A673 (cell line): ENCODE results near the gene SSBP3. TPM values are rescaled to one million over a fixed set of nuclear protein-coding genes. Genes with fewer than 3 reads are reported as not detected.

Source experiments
- BruUV-seq: library from RNA; stranded (reverse); fragments of 400-500 nt; replicated peaks from 2 replicates; lab custom pipeline; 2021; lab: Mats Ljungman, UMichigan
- CTCF ChIA-PET: fragments of 300-600 bp; sonication (Branson Sonifier 250); formaldehyde crosslinking; loops from one replicate; lab custom pipeline; 2022; ENCODE audit warnings: antibody characterized with exemption; lab: Charles Lee
- POLR2A ChIA-PET: fragments of 300-600 bp; sonication (Branson Sonifier 250); formaldehyde crosslinking; loops from one replicate; lab custom pipeline; 2022; ENCODE audit warnings: antibody characterized with exemption; ENCODE audit not compliant: low non-redundant PET; lab: Charles Lee
- DNase-seq: peaks from one replicate; pipeline ENCODE4 v3.0.0-alpha.2; 2015; ENCODE audit warnings: low spot score
- H3K27ac ChIP-seq: fragments of 200-600 bp; sonication (generic); 2 replicates; pipeline ENCODE4 v1.5.1; 2016; ENCODE audit warnings: mixed run types, low read depth, mild to moderate bottlenecking, mixed read lengths, antibody characterized with exemption, low read length; ENCODE audit not compliant: poor library complexity, severe bottlenecking
- H3K27me3 ChIP-seq: fragments of 200-600 bp; sonication (generic); replicated peaks from 2 replicates; pipeline ENCODE4 v1.6.1; 2017; ENCODE audit warnings: mixed run types, low read depth, mild to moderate bottlenecking, mixed read lengths, antibody characterized with exemption, low read length; ENCODE audit not compliant: insufficient read depth, poor library complexity
- H3K36me3 ChIP-seq: fragments of 200-600 bp; sonication (generic); 2 replicates; pipeline ENCODE4 v1.6.1; 2016; ENCODE audit warnings: mixed run types, mild to moderate bottlenecking, mixed read lengths, antibody characterized with exemption, low read length; ENCODE audit not compliant: insufficient read depth, poor library complexity, severe bottlenecking
- H3K4me1 ChIP-seq: fragments of 200-600 bp; sonication (generic); 2 replicates; pipeline ENCODE4 v1.6.1; 2017; ENCODE audit warnings: mixed run types, mild to moderate bottlenecking, mixed read lengths, antibody characterized with exemption, low read length; ENCODE audit not compliant: insufficient read depth, poor library complexity, severe bottlenecking
- H3K4me3 ChIP-seq: fragments of 200-600 bp; sonication (generic); 2 replicates; pipeline ENCODE4 v1.5.1; 2016; ENCODE audit warnings: low read depth, mixed run types, mild to moderate bottlenecking, mixed read lengths, low read length; ENCODE audit not compliant: poor library complexity, severe bottlenecking
- H3K9me3 ChIP-seq: fragments of 200-600 bp; sonication (generic); 2 replicates; pipeline ENCODE4 v1.6.1; 2016; ENCODE audit warnings: mixed run types, low read depth, mild to moderate bottlenecking, mixed read lengths, antibody characterized with exemption, low read length; ENCODE audit not compliant: poor library complexity, severe bottlenecking
- EZH2 ChIP-seq: fragments of 200-600 bp; sonication (generic); IDR thresholded peaks from 2 replicates; pipeline ENCODE4 v1.6.1; 2017; ENCODE audit warnings: borderline replicate concordance, low read depth, mild to moderate bottlenecking, mixed read lengths, antibody characterized with exemption, low read length; ENCODE audit not compliant: poor library complexity, severe bottlenecking
- intact Hi-C: fragments of 100-400 bp; cut with micrococcal nuclease; formaldehyde crosslinking; loops from one replicate; pipeline ENCODE4 v1.10.0; 2022; ENCODE audit not compliant: unreplicated experiment
- total RNA-seq: library from RNA; stranded (reverse); gene quantifications from 2 replicates; pipeline ENCODE4 v1.2.3, GENCODE V29; 2021
- TF ChIP-seq, protein P1 (sequence below): fragments of 300-800, 200-600 bp; sonication (generic); conservative IDR thresholded peaks from 2 replicates; pipeline ENCODE4 v1.5.1; 2017; ENCODE audit warnings: low read depth, mild to moderate bottlenecking, antibody characterized with exemption, low read length, moderate library complexity, mixed read lengths

The SSBP3 gene
- total RNA-seq, 1 experiment from 2014 or later = 43.0 TPM

- no peak for DNase-seq
- H3K4me1 ChIP-seq = peaks cover 52% of the 10 kb centered on the region
- no peaks in the 10 kb centered on the region for H3K9me3 ChIP-seq
- H3K4me3 ChIP-seq = no peak overlapping the region
- CTCF ChIA-PET = no interaction called here
- no peaks in the 10 kb centered on the region for H3K27me3 ChIP-seq
- intact Hi-C loops = no loop called here
- H3K27ac ChIP-seq = no peak overlapping the region
- TF ChIP-seq, protein P1, sequence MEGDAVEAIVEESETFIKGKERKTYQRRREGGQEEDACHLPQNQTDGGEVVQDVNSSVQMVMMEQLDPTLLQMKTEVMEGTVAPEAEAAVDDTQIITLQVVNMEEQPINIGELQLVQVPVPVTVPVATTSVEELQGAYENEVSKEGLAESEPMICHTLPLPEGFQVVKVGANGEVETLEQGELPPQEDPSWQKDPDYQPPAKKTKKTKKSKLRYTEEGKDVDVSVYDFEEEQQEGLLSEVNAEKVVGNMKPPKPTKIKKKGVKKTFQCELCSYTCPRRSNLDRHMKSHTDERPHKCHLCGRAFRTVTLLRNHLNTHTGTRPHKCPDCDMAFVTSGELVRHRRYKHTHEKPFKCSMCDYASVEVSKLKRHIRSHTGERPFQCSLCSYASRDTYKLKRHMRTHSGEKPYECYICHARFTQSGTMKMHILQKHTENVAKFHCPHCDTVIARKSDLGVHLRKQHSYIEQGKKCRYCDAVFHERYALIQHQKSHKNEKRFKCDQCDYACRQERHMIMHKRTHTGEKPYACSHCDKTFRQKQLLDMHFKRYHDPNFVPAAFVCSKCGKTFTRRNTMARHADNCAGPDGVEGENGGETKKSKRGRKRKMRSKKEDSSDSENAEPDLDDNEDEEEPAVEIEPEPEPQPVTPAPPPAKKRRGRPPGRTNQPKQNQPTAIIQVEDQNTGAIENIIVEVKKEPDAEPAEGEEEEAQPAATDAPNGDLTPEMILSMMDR = no peak
- TF ChIP-seq EZH2 = no peak
- no TSS peak for BruUV-seq
- POLR2A ChIA-PET = no interaction called here
- no peaks in the 10 kb centered on the region for H3K36me3 ChIP-seq
These were observed 78.7 kb downstream of the SSBP3 start for GRCh38 chr1:54327386-54328065.

- no peaks in the 10 kb centered on the region for H3K27me3 ChIP-seq
- intact Hi-C loops = no loop called here
- ChIA-PET POLR2A (no interaction called here), CTCF (no interaction called here)
- H3K4me1 ChIP-seq = peaks cover 48% of the 10 kb centered on the region
- no peaks in the 10 kb centered on the region for H3K36me3 ChIP-seq
- H3K9me3 ChIP-seq = no peaks in the 10 kb centered on the region
- H3K4me3 ChIP-seq = no peak overlapping the region
- TF ChIP-seq, protein P1 = no peak
- BruUV-seq = no TSS peak
- no peak overlapping the region for H3K27ac ChIP-seq
- no peak for DNase-seq
These were observed 79.4 kb downstream of the SSBP3 start for GRCh38 chr1:54326543-54327385.

GRCh38 chr1:54325703-54326461 is 80.3 kb downstream of the SSBP3 start:
- Histone ChIP-seq H3K4me3 (no peak overlapping the region), H3K4me1 (peaks cover 40% of the 10 kb centered on the region), H3K27ac (no peak overlapping the region), H3K36me3 (no peaks in the 10 kb centered on the region), H3K9me3 (no peaks in the 10 kb centered on the region), H3K27me3 (no peaks in the 10 kb centered on the region)
- DNase-seq = no peak
- POLR2A ChIA-PET = interaction anchor here (0.6 kb wide), 1 partner anchor 119 kb away, joined by 3 read pairs; no protein-coding TSS in a partner anchor
- no TSS peak for BruUV-seq
- intact Hi-C loops = no loop called here
- TF ChIP-seq, protein P1 = no peak
- TF ChIP-seq EZH2 = no peak
- CTCF ChIA-PET = no interaction called here
